ENCODE results near the gene GATA3.

The GATA3 gene

DNA sequence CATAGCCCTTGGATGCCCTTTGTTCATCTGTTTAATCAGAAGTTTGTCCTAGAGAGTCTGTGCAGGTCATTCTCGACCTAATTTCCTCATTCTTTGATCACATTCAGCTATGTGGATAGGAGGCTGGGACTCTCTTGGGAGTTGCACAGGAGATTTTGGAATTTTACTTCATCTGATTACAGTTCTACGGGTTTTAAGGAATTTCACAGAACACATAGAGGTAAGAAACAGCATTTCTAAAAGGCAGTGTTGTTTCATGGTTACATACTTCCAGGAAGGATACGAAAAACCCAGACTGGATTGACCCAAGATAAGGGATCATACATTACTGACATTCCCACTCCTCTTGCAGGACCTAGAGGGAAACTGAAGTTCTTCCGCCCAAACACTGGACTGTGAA is 45.9 kb downstream of the GATA3 start:
- DNase-seq (ENCODE audit: low read depth): no peak

DNA sequence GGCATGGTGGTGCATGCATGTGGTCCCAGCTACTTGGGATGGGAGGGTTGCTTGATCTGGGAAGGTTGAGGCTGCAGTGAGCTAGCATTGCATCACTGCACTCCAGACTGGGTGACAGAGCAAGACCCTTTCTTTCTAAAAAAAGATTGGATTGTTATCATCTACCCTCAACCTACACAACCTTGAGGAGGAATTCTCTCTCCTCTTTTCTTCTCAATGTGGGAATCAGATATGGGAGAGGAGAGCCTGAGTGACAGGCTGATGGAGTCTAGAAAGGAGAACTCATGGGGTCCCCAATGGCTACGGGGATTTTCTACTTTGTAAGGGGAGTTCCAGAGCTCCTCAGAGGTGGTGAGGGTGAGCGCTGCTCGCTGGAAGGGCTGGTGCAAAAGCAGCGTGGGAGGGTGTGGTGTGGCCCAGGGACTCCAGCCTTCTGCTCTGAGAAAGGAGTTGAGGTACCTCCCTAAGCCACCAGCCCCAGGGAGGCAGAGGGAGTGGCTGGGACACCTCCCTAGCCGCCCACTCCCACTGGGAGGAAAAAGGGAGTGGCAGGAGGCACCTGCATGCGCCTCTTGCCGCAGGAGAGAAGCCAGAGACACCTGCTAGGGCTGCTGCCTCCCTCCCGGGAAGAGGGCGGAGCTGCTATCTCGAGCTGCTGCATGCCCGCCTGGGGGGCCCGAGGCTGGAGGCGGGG is 48.4 kb downstream of the GATA3 start:
- DNase-seq (ENCODE audit: low read depth): no peak

DNA sequence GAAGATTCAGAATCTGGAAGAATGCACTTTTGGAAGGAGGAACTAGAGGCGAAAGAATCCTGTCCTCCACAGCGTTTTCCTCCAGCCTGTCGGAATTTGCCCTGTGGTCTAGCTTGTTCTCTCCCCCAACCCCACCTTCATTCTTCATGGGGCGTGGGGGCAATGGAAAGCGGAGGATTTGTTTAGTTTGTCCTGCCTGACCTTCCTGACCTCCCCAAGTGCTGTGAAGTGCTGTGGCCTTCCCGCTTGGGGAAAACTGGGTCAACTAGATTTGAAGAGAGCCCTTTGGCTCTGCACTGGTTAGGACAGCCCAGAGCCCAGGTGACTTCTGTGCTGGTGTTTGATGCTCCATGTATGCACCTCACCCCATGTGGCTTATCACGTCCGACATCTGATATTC is 49.1 kb downstream of the GATA3 start:
- DNase-seq (ENCODE audit: low read depth): no peak

DNA sequence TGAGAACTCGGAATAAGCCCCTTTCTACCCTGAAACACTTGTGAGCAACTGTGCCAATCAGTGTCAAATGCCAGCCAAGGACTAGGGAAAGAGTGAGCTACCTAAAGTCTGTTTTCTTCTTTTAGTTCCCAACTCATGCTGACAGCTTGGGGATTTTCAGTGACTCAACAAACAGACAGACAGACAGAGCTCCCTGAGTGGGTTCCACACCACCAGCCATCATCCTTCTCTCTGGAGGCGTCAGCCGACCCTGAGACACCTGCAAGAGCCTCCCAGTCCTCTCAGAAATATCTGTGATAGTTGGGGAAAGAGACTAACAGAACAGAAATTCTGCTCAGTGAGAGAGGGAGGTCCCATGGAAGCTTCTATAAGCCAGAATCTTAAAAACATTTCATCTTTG is 49.5 kb downstream of the GATA3 start:
- no peak for DNase-seq (ENCODE audit: low read depth)

DNA sequence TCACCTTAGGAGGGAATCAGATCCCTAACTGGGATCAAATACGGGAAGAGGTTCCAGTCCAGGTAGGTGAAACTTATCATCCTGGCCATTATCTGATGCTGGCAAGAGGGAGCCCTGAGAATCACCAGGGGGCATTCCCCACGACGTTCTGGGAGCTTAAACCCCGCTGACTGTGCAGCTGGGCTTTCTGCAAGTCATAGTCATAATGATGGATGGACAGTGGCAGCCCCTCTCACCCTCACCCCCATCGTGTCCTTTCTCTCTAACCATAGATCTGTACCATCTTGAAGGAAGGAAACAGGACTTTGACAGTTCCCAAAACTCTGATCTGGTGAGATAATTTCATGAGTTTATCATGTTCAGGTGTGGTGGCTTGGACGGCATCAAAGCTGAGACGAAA is 50.2 kb downstream of the GATA3 start:
- DNase-seq (ENCODE audit: low read depth): no peak

DNA sequence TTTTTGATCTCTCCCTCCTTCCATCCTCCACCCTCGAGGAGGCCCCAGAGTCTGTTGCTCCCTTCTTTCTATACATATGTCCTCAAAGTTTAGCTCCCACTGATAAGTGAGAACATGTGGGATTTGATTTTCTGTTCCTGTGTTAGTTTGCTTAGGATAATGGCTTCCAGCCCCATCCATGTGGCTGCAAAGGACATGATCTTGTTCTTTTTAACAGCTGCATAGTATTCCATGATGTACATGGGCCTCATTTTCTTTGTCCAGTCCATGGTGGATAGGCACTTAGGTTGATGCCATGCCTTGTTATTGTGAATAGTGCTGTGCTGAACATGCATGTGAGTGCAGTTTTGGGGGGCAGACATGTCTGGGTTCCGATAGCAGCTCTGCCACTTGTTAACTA is 51.4 kb downstream of the GATA3 start:
- no peak for DNase-seq (ENCODE audit: low read depth)

DNA sequence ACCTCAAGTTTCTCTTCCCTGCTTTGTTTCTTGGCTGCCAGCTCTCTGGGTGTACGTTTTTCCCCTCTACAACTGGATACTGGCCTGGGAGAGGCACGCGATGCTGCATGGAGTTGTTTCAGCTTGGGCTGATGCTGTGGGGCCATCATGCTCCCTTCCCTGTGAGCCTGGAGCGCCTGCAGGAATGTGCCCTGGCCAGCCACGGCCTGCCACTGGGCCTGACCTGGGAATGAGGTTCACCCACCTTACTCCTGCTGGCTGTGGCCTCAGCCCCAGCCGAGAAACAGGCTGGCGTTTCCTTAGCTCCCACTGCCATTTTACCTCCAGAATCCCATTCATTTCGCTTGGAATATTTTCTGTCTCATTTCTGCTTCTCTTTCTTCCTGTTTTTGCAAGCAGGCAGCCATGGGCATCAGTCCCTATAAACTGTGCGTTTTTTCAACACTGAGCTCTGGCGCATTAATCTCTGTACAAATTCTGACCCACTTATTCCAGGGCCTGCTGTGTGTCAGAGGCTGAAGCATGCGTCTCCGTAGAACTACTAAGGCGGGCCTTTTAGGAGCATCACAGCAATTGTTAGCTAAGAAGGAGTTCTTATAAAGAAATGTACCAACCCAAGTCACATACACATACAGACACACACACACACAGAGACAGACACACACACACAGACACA is 57.9 kb downstream of the GATA3 start:
- no peak for DNase-seq (ENCODE audit: low read depth)

DNA sequence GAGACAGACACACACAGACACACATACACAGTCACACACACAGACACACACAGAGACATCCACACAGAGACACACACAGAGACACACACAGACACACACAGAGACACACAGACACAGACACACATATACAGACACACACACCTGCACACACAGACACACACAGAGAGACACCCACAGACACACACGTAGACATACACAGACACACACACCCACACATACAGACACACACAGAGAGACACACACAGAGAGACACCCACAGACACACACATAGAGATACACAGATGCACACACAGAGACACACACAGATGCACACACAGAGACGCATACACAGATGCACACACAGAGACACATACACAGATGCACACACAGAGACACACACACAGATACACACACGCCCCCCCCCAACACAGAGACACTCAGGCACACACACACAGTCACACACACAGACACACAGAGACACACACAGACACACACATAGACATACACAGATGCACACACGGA is 58.5 kb downstream of the GATA3 start:
- DNase-seq (ENCODE audit: low read depth): no peak

DNA sequence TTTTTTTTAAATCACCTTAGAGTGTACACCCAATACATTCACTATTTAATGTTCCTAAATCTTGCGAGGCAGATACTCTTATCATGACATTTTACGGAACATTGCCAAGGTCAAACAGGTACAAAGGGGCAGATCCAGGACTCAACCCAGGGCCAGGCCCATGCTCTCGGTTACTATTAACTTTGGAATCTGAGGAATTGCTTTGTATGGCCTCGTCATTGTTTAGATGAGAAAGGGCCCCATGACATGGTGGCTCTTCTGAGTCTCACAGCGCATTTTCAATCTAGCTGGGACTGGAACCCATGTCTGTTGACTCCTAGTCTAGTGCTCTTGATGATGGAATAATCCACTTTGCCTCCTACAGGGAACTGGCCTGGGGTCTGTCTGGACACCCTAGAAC is 59.1 kb downstream of the GATA3 start:
- DNase-seq (ENCODE audit: low read depth): no peak

DNA sequence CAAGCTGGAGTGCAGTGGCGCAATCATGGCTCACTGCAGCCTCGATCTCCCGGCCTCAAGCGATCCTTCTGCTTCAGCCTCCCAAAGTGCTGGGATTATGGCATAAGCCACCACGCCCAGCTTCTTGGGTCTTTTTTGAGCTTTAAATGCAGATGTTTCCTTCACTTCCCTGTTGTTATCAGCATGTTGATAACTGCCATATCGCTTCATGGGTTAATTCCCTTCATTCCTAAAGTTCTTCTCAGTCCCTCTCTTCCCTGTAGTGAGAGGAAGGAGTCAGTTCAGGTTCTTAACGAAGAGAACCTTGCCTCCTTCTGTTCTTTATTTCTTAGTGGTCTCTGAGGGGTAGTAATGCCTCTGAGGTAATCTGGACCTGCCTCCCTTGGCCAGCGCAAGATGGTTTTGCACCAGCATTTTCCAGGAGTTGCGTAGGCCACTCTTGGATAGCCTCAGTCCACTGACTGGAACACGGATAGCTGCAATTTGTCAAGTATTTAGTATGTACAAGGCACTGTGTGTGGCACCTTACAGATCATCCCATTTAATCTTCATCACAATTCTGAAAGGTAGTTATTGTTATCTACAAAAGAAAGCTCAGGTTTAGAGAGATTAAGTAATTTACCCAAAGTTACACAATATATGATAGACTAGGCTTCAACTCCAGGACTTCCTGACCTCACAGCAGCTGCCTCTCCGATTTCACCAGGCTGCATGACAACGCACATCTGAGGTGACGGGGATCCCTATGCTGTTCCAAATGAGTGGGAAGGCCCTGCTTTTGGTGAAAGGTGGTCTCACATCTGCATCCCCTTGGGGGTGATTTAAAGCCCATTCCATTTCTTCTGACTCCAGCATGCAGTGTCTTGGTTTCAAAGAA is 60.5 kb downstream of the GATA3 start:
- DNase-seq (ENCODE audit: low read depth): no peak

DNA sequence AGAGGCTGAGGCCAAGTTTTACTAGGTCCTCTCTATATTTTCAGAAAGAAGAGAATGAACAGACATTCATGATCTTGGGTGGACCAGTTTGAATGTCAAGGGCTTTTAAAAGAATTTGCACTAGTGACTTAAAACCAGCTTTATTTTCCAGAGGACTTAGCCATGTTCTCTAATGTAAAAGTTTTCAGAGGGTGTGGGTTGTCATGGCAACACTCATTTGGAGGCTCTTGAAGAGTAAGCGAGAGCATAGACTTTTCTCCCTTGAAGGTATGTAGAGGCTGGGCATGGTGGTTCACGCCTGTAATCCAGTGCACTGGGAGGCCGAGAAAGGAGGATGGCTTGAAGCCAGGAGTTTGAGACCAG is 61.1 kb downstream of the GATA3 start:
- no peak for DNase-seq (ENCODE audit: low read depth)

DNA sequence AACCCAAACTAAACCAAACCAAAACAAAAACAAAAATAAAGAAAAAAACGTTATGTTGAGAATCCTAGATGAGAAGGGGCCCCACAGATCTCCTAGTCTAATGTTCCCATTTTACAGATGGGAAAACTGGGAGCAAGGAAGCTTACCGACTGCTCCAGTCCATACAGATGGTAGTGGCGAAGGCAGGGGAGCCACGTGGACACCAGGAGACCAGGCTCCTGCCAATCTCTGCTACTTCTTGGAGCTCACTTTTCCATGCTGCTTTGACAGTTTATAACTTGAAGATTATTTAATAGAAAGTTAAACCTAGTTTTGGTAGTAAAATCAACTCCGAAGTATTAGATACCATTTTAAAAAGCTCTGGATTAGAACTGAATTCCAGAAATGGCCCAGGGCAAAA is 62.0 kb downstream of the GATA3 start:
- DNase-seq (ENCODE audit: low read depth): no peak

DNA sequence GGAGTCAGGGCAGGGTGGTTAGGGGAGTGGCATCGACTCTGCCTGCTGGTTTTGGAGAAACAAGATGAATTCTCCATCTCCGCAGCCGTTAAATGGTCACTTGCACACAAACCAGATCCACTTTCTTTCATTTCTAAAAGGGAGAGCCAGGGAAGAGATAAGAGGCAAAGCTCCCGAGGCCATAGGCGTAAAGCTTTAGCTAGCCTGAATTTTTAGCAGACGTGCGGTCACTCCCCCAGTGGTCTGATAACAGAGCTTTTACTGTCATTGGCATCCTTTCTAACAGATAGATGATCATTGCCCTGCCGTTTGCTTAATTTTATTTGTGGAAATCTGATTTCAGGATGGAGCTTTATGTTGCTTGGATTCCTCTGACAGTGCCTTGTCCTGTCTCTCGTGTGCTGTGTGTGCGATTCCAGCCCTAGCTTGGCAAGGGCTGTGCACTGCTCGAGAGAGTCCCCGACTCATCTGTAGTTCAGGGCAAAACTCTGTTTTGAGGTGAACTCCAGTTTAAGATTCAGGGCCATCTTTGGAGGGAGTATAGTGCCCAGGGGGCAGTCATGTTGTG is 62.5 kb downstream of the GATA3 start:
- no peak for DNase-seq (ENCODE audit: low read depth)

DNA sequence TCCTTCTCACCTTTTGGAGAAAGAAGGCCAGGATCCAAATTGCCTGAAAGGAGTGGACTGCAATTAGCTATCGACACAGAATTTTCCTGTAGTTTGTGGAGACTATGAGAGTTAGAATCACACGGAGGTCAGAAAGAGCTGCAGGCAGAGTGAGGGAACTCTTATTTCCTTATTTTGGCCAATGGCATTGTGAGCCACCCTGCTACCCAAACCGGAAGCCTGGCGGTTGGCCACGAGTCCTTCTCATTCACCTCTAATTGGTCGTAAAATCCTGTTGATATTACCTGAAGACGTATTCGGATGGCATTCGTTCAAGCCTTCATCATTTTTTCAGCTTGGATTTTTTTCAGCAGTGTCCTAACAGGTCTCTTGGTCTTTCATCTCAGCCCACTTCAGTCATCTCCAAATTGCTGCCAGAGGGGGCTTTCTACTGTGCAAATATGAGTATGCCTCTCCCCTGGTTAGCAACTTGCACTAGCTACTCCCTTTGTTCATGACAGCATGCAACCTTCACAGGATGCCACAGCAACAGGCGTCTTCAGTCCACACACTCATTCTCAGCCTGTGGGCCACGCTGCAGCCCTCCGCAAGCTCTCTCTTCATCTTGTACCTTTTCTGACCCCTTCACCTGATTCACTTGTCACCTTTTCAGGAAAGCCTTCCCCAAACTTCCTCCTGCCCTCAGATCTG is 66.9 kb downstream of the GATA3 start:
- no peak for DNase-seq (ENCODE audit: low read depth)

DNA sequence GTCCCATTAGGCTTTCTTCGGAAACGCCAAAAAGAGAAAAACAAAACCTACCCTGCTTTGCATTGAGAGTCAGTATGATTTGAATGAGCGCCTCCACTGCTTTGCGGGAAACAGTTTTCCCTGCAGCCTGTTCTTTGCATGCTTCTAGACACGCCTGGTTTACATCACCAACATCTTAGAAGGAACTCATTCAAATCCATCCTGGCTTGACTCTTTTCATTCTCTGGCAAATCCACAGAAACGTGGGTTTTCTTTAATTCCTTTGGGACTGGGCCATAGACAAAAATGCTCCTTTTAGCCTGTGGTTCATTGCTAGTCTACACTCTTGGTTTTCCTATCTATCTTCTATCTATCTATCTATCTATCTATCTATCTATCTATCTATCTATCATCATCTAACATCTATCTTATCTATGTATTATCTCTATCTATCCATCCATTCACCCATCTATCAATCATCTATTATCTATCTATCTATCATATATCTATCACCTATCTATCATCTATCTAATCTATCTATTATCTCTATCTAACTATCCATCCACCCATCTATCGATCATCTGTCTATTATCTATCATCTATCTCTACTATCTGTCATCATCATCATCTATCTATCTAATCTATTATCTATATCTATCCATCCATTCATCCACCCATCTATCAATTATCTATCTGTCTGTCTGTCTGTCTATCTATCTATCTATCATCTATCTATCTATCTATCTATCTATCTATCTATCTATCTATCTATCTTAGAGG is 68.3 kb downstream of the GATA3 start:
- DNase-seq (ENCODE audit: low read depth): no peak

DNA sequence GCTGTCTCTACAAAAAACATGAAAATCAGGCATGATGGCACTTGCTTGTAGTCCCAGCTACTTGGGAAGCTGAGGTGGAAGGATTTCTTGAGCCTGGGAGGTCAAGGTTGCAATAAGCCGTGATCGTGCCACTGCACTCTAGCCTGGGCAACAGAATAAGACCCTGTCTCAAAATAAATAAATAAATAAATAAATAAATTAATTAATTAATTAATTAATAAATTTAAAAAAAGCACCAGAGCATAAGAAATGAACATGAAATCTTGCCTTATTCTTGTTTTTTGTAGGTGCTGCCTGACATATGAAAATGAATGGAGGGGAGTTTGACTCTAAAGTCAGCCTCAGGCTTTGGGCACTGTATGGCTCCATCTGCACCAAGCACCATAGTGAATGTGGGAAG is 69.9 kb downstream of the GATA3 start:
- no peak for DNase-seq (ENCODE audit: low read depth)
